Measurements from ENCODE around the gene DOCK4. TPM values are rescaled to one million over a fixed set of nuclear protein-coding genes. Genes with fewer than 3 reads are reported as not detected.
A peak's percentile ranks its signal among the peaks of the same experiment; 100 is the strongest.

DOCK4 gene
- polyA plus RNA-seq, 10 donors: 8.2 to 16.1 (median 11.7) TPM

DNA sequence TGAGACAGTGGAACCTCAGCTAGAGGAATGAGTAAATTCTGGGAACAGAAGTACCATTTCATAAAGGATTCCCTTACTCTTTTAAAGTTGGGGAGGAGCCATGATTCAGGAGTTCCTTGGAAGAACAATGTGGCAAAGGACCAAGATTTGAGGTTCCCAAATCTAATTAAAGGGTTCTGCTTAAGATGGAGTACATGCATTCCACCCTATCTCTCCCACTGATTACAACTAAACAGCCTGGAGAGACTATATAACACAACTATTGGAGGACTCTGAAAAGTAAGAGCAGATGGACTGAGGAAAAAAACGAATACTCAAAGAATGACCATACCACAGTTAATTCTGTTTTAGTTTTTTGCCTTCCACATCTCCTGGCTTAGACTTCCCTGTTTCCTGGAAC is 431.0 kb downstream of the DOCK4 start:
- no peak for DNase-seq

DNA sequence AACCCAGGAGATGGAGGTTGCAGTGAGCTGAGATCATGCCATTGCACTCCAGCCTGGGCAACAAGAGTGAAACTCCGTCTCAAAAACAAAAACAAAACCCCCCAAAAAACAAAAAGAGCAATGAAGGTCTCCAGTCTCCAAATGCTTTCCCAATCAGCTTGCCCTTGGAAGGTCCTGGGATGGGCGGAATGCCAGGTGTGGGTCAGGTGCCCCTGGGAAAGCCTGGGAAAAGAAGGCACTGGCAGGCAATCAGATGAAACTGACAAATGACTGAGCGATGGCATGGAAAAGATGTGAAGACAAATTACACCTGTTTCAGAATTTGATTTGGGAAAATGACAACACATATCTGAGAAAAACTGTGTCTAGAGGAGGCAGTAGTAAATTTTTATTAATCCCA is 433.5 kb downstream of the DOCK4 start:
- no peak for DNase-seq

DNA sequence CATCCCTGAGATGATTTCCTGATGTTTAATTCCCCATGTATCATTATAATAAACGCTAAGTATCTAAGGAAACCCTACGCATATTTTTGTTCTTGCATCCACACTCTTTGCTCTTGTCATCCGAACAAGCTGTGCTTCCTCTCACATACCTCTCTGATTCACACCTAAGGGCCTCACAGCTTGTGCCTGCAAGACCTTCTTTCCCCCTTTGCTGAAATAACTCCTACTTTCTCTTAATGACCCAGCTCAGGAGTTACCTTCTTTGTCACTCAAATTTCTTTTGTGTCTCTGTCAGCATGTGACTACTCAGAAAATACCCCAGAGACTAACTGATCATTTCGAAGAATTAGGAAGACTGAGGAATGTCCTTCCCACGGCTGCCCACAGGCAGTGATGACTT is 434.6 kb downstream of the DOCK4 start:
- no peak for DNase-seq

DNA sequence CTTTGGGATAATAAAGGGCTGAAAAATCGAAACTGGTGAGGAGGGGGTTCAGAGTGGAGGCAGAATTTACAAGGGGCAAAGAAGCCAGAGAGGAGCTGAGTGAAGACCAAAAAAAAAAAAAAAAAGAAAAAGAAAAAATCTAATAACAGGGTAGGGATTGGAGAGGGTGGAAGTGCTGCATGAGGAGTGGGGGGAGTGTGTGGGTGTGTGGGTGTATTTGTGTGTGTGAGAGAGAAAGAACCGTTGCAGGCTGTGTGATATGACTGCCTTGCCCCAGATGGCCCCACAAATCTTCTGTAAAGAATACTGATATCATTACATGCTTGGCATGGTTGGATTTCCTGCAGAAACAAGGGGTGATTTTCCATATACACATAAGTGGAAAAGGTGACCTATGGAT is 436.1 kb downstream of the DOCK4 start:
- DNase-seq: no peak

DNA sequence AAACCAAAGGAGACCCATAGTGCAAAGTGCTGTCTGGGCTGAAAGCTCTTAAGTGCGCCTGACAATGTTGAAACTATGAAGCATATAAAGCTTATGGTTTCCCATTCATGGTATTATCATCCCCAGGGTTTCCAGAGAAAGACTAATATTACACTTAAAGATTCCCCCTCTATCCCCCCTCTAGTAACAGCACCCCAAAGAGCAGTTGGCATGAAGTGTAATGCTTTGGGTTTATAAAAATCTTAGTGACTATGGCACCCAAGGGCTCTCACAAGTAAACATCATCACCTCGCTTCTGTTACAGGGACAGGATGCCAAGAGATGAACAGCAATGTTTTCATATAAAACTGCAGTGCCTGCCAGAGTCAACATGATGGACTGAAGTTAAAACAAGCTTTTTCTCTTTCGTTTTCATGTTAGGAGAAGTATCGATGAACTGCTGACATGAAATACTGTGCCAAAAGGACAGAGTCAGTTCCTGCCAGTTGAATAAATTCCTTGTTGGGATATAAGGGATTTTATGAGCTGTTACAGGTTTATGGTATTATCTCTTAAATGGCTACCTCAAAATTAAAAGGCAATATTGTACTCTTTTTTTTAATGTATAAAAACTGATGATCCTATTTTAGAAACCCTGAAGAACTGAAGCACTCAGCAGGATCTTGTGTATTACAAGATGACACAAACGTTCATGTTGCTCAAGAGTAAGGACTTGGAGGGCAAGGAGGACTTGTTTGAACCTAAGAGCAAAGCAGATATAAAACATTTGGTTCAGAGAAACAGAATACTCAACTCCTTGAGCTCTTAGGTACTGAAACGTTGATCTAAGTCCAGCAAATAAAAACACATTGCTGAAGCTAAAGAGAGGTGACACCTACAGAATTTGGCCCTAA is 440.2 kb downstream of the DOCK4 start:
- peak in 2 of 3 donors; percentile 55 to 68 for DNase-seq

DNA sequence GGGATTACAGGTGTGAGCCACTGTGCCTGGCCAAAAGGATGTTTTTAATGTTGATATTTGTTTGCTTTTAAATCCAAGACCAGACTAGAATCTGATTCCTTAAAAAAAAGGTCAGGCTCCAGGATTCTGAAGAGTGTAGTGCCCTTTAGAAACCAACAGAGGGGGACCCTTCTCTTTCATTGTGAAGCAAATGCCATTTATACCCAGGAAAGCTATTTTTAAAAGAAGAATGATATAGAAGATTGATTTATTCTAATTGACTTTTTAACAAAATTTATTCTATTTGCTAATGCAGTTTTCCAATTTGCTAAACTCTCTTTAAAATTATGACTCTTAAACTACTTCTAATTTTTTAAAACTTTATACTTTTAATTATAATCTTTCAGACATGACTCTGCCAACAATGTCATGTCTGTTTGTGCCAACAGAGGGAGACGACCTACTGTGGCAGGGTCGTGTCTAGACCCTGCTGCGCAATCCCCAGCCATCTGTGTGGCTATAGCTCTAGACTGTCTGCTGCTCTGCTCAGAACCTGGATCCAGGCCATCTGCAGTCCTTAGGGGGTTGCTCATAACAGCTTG is 442.9 kb downstream of the DOCK4 start:
- DNase-seq: peak in 2 of 3 donors; percentile 38 to 60

DNA sequence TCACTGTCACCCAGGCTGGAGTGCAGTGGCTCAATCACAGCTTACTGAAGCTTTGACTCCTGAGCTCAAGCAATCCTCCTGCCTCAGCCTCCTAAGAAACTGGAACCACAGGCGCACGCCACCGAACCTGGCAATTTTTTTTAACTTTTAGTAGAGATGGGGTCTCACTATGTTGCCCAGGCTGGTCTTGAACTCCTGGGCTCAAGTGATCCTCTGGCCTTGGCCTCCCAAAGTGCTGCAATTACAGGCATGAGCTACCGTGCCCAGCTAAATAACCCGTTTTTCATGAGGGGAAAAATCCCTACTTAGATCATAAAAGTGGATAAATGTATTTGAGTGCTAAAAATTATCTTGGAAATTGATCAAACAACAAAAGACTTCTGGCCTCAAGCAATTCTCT is 443.4 kb downstream of the DOCK4 start:
- no peak for DNase-seq

DNA sequence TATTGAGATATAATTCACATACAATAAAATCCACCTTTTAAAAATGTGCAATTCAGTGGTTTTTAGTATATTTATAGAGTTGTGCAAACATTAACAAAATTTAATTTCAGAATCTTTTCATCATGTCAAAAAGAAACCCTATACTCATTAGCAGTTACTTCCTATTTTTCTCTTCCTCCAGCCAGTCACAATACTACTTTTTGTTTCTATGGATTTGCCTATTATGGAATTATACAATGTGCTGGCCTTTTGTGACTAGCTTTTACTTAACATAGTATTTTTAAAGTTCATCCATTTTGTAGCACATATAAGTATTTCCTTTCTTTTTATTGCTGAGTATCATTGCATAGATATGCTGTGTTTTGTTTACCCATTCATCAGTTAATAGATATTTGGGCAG is 444.0 kb downstream of the DOCK4 start:
- no peak for DNase-seq

DNA sequence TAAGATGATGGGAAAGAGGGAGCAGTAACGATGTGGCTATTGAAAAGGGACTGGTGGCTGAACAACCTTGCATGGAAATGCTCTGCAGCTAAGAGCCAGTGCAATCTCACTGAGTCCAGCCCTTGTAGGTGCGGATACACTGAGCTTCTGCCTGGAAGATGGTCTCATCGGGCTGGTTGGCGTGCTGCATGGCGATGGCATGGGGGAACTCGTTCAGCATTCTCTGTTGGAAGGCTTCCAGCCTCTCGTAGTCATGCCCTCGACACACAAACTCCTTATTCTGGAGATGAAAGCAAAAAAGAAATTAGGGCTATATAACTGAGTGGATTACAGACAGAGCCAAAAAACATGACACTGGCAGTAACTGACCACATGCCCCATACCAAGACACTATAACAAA is 446.2 kb downstream of the DOCK4 start:
- no peak for DNase-seq

DNA sequence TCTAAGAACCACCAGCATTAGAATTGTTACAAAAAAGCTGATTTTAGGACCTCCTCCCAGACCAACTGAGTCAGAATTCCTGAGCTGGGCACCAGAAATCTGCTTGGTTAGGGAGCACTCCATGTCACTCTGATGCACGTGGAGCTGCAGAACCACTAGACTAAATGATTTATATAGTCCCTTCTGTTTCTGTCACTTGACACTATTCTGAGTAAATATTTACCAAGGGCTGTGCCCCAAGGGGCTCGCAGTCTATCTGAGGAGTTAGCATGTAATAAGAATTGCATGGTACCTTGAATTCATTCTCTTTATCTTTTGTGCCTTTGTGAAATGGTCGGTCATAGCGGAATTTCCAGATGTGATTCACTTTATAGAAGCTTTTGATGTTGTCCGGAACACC is 447.9 kb downstream of the DOCK4 start:
- no peak for DNase-seq

DNA sequence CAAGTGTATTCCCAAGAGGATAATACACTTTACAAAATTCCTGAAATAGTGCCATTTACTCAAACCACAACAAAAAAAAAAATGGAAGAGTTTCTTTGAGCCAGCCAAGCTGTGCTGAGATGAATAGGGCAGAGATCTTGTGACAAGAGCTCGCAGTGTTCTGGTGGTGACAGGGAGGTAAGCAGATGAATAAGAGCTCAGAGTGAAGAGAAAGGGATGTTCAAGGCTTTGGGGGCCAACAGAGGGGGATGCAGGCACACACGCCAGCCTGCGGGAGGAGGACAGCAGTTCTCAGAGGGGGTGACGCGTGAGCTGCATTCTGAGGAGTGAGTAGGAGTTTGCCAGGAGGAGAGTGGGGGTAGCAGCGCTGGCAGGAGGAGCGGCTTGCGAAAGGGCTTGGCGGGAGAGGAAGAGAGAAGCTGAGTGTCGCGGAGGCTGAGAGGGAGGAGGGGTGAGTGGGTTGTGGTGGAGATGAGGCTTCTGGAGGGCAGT is 449.5 kb downstream of the DOCK4 start:
- DNase-seq: peak in 1 of 3 donors; percentile 68

DNA sequence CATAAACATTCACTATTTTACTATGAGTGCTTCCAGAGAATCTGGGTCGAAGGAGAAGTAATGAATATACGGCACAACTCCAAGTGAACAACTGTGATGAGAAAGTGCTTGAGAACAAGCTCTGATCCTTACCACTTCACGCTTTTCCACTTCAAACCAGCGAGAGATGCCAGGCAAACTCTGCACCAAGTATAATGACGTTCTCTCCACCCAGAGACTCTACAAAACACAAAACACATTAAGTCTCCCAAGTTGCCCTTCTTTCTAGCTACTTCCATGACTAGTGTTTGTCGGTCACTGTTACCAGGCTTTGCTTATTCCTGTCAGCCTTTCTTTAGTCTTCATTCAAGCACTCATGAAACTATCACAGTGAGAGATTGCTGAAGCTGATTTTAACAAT is 450.8 kb downstream of the DOCK4 start:
- no peak for DNase-seq

DNA sequence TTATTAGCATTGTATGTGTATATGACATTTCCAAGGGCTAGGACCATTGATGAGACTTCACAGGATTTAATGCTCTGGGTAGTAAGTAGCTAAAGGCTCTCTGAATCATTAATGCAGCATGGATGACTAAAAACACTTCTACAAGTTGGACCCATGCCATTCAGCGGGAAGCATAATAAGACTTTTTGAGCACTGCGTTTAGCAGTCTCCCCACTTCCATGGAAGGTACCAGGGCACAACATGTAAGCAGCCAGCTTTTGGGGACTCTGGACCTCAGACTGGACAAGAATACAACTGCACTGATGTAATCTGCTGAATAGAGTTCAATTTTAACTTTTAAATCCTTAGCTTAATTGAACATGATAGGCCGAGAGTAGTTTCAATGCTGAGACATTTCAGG is 452.2 kb downstream of the DOCK4 start:
- DNase-seq: no peak

DNA sequence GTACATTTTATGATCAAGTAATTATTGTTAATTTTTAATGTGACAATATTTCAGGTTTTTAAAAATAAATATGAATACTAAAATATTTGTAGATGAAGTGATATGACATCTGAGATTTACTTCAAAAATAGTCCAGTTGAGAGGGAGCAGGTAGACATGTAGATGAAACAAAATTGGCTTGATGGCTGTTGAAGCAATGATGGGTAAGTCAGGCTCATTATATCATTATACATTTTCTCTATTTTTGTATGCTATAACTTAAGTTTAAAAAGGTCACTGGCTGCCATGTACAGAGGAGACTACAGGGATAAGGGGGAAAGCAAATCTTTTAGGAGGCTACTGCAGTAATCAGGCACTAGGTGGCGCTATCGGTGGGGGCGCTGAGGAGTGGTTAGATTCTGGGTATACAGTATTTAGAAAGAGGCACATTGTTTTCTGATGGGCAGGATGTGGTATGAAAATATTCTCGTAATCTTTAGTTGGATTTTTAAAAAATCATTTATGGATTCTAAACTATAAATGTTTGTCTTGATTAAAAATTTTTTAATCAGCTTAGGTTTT is 454.1 kb downstream of the DOCK4 start:
- DNase-seq: peak in 1 of 3 donors; percentile 50

DNA sequence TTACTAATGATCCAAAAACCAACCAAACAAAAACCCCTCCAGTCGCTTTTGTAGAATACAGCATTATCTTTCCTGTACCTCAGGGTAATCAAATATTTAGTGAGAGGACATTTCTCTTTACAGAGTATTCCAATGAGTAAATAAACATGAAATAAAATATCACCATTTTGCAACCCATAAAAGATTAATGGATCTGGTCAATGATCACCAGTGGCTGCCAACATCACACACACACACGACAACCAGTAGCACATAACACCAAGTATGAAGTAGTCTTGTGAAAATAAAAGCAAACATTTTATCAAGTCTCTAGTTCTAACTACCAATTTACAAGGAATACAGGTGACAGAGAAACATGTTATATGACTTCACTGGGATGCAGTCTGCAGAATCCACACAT is 455.3 kb downstream of the DOCK4 start:
- no peak for DNase-seq

DNA sequence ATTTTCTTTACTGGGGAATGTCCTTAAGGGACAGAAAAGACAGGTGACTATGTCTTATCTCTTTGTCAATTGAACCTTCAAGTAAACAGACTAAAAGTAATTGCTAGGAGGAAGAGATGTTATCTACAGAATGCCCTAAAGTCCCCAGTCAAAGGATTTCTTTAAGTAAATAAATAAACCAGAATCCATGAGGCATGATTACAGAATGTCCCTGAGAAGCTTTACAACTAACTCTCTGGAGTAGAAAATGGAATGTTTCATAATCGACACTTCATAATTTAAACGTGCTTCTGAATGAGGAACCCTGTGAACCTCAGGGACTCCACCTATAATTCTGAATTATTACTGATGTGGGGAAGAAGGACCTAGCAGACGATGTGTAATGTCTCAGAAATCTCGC is 456.0 kb downstream of the DOCK4 start:
- no peak for DNase-seq

DNA sequence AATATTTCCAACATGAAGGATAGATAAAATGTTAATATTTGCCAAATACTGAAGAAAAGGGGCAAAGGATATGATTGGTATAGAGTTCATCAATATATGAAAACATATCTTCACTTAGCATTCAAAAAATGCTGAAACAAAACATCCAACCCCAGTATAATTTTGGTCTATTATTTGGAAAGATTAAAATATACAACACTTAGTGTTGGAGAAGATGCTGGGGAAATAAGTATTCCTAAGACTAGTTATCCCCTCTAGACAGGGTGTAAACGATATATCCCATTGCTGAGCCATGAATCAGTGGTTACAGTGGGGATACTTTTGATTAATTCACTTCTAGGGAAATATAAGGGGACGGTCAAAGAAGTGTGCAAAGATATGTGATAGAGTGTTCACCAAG is 456.6 kb downstream of the DOCK4 start:
- no peak for DNase-seq

DNA sequence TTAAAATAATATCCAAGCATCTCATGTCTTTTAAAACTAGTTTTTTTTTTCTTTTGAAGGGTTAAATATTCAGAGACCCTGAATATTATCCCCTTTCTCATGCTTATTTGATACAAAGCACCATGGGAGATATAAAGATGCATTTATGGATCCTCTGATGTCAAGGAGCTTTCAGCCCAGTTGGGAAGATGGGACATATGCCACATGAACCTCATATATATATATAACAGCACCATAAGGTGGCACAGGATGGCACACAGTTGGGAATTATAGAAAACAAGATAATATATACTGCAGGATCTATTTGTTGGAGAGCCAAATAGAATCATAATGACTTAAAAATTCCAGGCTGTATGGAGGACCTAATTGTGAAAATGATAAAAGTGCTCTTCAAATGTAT is 458.5 kb downstream of the DOCK4 start:
- no peak for DNase-seq

DNA sequence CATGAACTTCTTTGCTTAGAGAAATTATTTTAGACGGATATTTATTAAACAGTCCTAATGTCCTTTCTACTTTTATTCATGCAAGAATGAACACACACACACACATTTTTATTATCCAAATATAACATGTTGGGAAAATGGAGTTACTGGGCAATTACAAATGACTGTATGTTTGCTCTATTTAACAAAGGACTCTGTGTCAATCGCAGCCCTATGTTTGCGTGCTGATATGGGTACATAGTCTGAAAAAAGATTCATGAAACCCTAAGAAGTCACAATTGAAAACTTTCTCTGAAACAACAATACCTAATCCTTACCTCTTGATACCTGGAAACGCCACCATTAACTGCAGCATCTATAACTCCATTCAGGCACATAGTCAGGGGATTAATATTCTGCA is 459.2 kb downstream of the DOCK4 start:
- no peak for DNase-seq

DNA sequence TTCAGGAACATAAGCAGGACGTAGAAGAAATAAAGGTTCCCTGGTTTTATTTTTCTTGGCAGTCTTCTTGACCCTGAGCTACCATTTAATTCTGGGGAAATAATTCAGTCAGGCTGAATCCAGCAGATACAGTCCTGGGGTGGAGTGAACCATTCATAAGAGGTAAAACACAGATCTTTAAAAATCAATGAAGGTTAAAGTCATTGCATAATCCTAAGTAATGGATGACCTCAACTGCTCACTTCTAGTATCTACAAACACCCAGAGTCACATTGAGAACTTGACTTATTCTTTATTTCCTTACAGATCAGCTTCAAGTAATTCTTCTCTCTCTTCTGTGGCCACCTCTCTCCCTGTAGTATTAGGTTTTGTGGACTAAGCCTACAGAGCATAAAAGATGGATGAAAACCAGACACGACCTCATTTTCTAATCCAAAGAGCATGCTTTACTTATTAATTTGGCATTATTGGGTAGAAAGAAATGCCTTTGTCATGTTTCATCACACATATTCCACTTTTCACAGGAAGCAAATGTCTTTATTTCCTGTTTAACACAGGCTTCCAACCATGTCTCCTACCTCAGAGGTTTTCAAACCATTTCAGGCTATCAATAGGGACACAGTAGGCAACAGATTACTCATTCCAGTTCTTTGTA is 461.6 kb downstream of the DOCK4 start:
- DNase-seq: peak in 1 of 3 donors; percentile 78

DNA sequence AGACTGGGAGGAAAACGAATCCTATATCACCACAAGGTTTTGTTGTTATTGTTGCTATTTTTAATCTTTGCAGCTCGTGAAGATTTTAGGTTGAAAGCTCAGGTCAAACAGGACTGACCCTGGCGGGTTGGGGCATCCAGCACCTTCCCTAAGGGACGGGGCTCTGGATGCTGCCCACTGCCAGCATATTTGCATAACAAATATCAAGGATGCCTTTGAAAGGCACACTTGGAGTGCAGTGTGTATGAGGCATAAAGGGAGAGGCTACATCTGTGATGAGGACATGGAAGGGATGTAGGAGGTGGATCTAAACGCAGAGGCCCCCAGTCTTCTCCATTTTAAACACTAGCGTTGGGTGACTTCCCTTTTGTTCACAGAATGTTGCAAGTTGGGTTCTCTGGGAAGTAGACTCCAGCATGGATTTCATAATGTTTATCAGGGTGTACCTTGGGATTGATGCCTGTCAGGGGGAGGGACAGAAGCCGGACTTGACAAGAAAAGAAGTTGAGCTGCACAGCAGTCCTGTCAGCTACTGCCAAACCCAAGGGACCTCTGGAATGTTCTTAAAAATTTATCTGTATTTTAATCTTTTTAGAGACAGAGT is 462.9 kb downstream of the DOCK4 start:
- no peak for DNase-seq

DNA sequence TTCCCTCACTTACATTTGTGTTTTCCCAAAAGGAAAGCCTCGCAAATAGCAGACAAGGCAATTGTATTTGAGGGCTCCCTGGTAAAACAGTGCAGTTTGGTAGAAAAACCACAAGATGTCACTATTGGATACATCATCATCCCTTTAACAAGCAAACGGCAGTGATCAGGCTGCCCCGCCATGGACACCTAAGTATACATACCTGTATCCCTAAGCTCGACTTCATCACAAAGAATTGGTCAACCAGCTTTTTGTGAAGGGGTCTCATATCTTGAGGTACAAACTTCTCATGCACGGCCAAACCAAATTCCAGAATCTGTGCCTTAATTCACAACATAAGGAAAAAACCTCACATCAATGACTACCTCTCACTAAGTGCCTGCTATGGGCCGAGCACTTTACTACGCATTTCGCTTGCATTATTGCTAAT is 464.4 kb downstream of the DOCK4 start:
- DNase-seq: peak in 2 of 3 donors; percentile 60 to 79

All from muscle of back (tissue), 11 donors.